Activated CD4-positive, alpha-beta T cell treated with anti-CD3 and anti-CD28 coated beads, Interleukin-2, amount 50 U/mL, for 1 hour (primary cell): Measurements from ENCODE around the gene PSD4.

ENCODE experiments used
- DNase-seq: peaks from one replicate; pipeline ENCODE4 v3.0.0-alpha.2; 2020

The PSD4 gene

GRCh38 chr2:113185664-113186432 lies 12.1 kb downstream of the PSD4 start:
- no peak for DNase-seq

- no peak for DNase-seq
Observed at GRCh38 chr2:113186433-113186796, 12.6 kb downstream of the PSD4 start.

DNA sequence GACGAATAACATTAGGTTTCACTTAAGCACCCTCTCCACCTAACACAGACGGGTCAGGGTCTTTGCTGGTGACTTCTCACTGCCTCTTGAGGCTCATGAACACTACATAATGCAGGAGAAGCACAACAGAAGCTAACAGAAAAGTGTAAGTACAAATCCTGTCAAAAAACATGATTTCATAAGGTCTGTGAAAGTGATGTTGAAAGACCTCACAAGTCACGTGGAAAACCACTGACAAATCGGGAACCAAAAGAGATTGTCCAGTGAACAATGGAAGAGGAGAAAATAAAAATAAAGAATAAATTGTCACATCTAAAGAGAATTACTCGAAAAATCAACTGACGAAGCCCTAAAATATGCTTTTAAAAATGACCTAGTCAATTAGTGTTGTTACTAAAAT lies 14.0 kb downstream of the PSD4 start:
- no peak for DNase-seq

DNA sequence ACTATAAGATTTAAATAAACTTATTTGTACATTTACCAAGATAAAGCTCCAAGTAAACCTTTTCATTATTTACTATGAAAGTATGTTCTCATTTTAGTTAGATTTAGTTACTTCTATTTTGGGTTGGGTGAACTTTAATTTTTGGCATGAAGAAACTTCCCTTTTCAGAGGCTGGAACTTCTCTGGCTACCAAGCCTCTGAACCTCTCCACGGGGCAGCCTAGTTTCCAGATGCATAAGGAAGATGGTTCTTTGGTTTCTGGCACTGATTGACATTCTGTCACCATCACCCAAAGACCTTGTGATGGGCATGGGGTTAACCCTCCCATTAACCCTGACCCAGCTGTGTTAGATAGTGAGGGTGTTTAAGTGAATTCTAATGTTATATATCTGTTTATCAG lies 17.1 kb downstream of the PSD4 start:
- no peak for DNase-seq

DNA sequence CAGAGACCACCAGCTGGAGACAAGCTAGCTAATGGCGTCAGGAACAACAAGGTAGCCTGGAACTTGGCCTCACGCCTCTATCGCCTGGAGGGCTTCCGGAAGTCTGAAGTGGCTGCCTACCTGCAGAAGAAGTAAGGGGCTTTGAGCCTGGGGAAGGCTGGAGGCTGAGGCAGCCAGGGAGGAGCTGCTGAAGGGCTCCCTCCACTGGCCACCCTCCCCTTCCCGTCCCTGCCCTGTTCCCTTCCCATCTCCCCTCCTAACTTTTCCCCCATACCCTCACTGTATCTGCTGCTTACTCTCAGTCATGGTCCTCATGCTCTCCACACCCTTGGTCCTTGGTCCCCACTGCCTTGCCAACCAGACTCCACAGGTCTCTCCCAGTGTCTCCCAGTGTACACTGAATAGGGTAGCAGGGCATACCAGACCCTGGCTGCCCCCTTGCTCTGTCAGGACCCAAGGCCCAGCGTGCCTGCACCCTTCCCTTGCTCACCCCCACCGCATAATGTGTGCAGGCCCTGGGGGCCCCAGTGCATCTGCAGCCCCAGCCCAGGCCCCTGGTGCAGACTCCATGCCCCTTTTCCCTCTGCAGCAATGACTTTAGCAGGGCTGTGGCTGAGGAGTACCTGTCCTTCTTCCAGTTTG lies 18.8 kb downstream of the PSD4 start:
- DNase-seq, result no peak

- DNase-seq, result no peak
Observed at GRCh38 chr2:113195923-113196501, 22.2 kb downstream of the PSD4 start.

DNA sequence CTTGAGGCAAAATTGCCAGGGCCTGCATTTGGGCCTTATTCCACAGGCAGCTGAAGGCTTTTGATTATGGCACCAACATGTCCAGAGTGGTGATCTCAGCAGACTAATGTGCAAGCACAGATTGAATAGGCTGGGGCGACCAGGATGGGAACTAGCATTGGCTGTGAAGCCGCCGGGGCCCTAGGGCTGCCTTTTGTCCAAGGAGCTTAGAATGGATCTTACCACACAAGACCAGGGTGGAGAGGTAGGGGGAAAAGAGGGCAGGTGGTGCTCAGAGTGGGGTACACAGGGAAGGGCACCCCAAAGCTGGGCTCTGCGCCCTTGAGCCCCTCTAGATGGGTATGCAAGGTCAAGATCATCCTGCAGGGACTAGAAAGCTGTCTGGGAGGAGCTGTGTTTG lies 23.1 kb downstream of the PSD4 start:
- no peak for DNase-seq

- no peak for DNase-seq
Observed at GRCh38 chr2:113197347-113198047, 23.7 kb downstream of the PSD4 start.

DNA sequence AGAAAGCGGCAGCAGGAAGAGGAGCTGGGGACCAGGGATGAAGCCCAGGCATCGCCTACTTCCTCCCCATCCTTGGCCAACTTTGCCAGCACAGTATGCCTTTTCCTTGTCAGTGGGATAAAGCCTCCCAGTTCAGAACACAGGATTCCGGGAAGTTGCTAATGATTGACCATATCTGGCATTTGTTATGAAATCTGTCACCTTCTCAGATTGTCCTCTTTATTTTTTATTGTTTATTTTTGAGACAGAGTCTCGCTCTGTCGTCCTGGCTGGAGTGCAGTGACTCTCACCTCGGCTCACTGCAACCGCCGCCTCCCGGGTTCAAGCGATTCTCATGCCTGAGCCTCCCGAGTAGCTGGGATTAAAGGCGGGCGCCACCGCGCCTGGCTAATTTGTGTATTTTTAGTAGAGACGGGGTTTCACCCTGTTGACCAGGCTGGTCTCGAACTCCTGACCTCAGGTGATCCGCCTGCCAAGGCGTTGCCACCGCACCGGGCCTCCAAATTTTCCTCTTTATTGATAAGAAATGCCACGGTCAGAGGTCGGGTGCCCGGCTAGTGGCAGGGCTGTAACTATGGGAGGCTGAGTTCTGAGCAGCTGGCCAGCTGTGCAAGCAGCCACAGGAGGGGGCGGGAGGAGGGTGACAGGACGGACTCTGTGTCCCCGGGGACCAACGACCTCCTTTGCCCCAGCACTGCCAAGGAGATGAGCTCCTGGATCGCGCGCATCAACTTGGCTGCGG lies 24.4 kb downstream of the PSD4 start:
- no peak for DNase-seq

- DNase-seq, result peak; percentile 77
Observed at GRCh38 chr2:113198790-113199612, 25.2 kb downstream of the PSD4 start.

GRCh38 chr2:113200236-113200635 lies 26.5 kb downstream of the PSD4 start:
- DNase-seq, result no peak

- no peak for DNase-seq
Observed at GRCh38 chr2:113200736-113201490, 27.1 kb downstream of the PSD4 start.

- DNase-seq, result no peak
Observed at GRCh38 chr2:113201496-113202304, 27.9 kb downstream of the PSD4 start.

DNA sequence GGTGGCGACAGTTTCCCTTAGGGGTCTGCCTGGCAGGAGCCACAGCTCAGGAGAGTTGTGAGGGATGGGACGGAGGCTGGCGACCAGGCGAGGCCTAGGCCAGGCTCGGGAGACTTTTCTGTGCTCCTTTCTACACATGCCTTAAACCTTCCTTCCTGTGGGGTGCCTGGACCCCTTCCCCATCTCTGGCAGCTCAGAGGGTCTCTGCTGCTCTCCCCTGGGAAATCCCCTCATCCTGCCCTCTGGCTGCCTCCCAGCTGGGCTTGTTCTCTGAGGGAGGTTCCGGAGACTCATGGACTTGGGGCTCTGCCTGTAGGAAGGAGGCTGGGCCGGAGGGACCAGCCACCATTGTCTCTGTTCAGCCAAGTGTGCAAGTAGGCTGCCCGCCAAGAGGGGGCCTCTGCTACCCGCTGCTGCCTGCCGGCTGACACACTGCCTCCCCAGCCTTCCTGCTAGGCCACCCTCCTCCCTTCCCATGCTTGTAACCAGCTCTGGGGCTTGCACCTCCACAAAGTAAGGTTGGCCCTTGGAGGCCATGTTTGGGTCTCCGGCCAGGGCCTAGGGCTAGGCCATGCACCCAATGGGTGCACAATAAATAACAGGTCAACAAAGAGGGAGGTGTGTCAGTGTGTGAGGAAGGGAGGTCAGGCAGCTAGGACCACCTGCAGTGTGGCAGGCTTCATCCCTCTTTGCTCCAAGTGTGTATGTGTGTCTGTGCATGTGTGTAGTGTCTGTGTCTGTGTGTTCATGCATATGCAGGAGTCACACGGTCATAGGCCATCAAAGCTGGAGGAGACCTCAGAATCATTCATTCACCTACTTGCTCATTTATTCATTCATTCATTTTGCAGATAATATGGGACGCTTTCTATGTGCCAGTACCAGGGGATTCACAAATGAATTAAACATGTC lies 28.8 kb downstream of the PSD4 start:
- no peak for DNase-seq

DNA sequence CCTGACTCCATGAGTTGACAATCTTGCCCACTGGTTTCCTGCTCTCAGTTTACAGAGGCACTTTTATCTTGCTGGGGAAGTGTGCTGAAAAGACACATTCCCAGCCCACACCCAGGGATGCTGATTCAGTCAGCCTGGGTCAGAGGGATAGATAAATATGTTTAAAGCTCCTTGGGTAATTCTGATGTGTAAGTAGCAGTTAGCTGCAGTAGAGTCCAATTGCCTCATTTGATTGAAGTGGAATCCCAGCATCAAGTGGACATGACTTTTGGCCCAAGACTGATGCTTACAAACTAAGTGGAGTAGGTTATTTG lies 29.4 kb downstream of the PSD4 start:
- DNase-seq, result no peak

DNA sequence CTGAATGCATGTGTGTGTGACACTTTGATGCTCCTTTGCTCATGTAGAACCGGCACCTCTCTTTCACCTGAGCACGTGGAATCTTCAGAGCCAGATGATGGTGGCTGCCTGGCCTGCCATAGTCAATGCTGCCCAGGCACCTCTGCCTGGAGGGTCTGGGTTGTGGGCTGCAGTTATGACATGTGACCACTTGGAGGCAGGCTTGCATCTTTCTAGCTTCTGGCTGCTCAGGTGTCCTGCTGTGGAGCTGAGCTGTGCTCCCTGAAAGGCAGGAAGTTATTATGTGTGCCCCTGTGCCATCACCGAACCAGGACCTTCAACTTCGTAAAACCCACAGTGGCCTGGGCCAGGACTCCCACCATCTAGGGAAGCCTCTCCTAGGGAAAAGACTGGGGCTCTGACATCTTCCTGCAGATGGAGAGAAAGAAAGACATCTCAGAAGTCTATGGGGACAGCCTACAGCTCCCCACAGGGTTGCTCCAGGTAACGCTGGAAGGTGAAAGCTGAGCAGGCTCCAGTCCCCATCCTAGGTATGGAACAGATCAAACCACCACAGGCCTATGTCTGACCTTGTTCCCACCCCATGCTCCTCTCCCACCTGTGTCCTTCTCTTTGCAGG lies 30.2 kb downstream of the PSD4 start:
- DNase-seq, result peak; percentile 71

GRCh38 chr2:113206251-113206650 lies 32.5 kb downstream of the PSD4 start:
- no peak for DNase-seq

- no peak for DNase-seq
Observed at GRCh38 chr2:113207021-113207420, 33.2 kb downstream of the PSD4 start.

GRCh38 chr2:113208396-113208795 lies 34.6 kb downstream of the PSD4 start:
- DNase-seq, result no peak
